ENCODE results near the gene C4orf46.

Gene C4orf46

DNA sequence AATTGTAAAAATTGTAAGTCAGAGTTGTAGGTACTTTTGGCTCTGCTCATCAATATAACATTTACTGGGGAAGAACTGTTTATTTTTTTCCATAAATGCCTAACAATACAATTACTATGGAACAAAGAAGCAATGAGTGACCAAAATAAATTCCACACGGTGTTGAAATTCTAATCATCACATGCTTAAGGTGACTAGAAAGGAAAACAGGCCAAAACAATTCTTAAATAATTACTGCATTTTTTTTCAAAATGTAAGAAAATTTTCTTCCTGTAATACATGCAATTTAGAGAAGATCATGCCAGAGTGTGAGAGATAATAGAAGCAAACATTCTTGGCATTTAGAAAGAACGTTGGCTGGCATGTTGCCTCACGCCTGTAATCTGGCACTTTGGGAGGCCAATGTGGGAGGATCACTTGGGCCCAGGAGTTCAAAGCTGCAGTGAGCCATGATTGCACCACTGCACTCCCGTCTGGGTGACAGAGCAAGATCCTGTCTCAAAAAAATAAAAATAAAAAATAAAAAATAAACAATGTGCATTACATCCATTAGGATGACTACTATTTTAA, 22.5 kb downstream of the C4orf46 start:
- no peak for DNase-seq

DNA sequence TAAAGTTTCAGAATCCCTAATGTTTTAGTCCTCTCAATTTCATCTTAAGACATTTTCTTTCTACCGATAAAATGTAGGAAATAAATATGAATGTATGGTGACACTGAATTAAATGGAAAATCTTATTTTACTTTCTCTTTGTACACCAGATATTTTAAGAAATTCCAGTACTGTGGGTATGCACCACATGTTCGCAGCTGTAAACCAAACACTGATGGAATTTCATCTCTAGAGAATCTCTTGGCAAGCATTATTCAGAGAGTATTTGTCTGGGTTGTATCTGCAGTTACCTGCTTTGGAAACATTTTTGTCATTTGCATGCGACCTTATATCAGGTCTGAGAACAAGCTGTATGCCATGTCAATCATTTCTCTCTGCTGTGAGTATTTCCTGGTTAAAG, 26.9 kb downstream of the C4orf46 start:
- DNase-seq, result no peak

DNA sequence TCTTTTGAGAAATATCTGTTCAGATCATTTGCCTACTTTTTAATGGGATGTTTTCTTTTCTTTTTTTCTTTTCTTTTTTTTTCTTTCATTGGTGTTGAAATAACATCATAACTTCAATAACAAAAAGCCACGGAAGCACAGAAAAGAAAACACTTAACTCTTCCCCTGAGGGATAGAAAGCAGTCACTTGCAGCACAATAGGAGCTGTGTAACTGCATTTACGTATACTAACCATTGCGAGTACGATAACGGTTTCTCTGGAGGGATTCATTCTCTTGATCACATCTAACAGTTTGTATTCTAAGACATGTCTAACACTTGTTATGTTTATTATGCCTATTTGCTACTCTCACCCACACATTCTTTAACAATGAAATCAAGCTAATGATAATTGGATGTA, 27.3 kb downstream of the C4orf46 start:
- no peak for DNase-seq

DNA sequence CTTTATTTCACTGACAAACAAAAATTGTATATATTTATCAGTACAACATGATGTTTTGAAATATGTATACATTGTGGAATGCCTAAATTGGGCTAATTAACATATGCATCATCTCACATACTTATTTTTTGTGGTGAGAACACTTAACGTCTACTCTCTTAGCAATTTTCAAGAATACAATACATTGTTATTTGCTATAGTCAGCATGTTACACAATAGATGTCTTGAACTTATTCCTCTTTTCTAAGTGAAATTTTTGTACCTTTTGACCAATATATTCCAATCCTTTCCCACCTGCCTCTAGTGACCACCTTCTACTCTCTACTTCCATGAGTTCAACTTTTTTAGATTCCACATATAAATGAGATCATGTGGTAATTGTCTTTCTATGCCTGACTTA, 35.1 kb downstream of the C4orf46 start:
- no peak for DNase-seq

DNA sequence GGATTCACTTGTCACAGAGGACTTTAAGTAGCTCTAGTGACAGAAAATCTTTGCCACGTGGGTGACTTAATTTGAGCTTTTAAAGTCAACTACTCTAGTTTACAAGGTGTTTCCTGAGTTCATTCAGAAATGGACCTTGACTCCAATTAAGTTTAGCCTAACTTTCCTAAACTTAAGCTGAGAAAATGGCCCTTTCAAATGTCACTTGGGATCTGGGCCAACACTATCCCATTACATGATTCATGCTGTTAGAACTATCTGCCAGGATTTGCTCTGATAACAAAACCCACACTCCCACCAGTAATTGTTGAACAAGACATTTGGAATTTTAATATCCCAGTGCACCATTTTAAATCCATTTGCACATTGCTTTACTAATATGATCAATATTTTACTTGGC, 40.8 kb downstream of the C4orf46 start:
- DNase-seq, result no peak

DNA sequence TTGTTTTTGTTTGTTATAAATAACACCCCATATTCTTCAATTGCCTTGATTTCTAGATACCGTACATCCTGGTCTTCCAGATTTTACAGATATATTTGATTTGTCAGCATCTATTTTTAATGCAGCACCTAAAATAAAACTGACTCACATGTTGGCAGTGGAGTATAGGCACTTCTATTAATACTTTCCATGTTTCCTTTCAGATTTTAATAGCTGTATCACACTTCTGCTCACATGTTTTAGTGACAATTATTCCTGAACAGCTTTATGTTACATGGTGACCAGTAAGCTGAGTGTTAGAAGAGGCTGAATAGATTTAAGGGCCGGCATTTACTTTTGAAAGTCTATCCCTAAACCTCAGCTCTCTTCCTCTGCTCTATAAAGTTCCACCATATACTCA, 46.1 kb downstream of the C4orf46 start:
- DNase-seq, result no peak

DNA sequence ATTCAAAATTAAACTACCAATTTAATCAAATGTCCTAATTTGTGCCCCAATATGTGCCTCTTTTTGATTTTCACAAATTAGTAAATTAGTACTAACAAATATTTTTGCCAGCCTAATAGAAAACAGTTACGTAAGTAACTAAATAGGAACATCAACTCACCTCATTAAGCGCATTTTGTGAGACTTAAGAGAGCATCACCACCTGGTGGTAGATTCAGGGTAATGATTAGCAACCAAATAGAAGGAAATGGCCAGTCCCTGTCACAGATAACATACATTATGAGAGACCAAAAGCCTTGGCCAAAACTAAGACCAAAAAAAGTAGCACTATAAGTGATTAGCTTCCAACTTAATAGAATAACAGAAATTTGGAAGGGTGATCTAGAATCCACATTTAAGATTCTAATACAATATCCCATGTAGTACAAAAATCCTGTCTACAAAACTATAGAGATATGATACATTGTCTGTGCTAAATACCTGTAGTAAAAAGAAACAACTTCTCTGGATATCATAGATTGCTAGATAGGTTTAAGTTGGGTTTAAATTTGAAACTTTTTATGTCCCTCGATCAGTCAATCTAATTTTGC, 46.7 kb downstream of the C4orf46 start:
- no peak for DNase-seq

DNA sequence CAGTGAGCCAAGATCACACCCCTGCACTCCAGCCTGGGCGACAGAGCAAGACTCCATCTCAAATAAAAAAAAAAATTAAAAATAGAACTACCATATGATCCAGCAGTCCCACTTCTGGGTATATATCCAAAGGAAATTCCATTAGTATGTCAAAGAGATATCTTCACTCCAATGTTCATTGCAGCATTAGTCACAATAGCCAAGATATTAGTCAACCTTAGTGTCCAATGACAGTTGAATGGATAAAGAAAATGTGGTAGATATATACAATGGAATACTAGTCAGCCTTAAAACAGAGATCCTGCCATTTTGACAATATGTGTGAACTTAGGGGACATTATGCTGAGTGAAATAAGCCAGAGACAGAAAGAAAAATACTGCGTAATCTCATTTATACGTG, 49.4 kb downstream of the C4orf46 start:
- no peak for DNase-seq

DNA sequence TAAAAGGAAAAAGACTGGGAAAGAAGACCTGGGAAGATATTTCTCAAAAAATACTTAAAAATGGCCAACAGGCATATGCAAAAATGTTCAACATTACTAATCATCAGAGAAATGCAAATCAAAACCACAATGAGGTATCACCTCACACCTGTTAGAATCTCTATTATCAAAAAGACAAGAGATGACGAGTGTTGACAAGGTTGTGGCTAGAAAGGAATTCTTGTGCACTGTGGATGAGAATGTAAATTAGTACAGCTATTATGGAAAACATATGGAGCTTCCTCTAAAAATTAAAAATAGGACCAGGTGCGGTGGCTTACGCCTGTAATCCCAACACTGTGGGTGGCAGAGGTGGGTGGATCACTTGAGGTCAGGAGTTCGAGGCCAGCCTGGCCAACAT, 50.0 kb downstream of the C4orf46 start:
- DNase-seq, result no peak

DNA sequence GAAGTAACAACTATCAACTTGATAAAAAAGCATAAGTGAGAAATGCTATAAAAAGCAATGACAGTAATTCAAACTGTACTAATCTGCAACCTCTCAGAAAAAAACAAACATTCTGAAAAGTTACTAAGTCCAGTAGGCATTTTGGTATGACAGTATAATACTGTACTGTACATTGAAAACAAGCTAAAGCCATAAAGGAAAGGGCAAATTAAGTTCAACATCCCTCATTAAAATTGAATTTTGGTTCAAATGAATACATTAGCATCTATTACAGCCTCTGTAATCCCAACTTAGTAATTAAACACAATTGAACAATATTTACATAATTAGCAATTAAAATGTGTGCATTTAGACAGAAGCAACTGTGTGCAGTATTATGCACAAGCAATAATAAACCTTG, 53.7 kb downstream of the C4orf46 start:
- DNase-seq, result no peak
